Stimulated activated CD8-positive, alpha-beta memory T cell treated with anti-CD3 and anti-CD28 coated beads, Interleukin-2, amount 100 ng/mL, for 48 hours (primary cell): ENCODE results near the gene ADIRF.
"Not testable (repeated sequence)": the region's sequence is repeated elsewhere in the genome, so short reads cannot be mapped to it uniquely, and the experiment has no call there.

Experiments used
- DNase-seq, 2 donors: peaks; one replicate each; pipeline ENCODE4 v3.0.0-alpha.2; 2020; ENCODE audit warnings: low read depth in 2 of 2

ADIRF gene

GRCh38 chr10:86978457-86978856, 10.2 kb downstream of the ADIRF start:
- not testable (repeated sequence) for DNase-seq

- no peak for DNase-seq
These were observed 11.1 kb downstream of the ADIRF start for GRCh38 chr10:86979296-86979818.

GRCh38 chr10:86979977-86980448, 11.7 kb downstream of the ADIRF start:
- DNase-seq: no peak

- DNase-seq: not testable (repeated sequence)
These were observed 12.7 kb downstream of the ADIRF start for GRCh38 chr10:86981020-86981419.

GRCh38 chr10:86981716-86982115, 13.4 kb downstream of the ADIRF start:
- no peak for DNase-seq

- DNase-seq: not testable (repeated sequence)
These were observed 16.2 kb downstream of the ADIRF start for GRCh38 chr10:86984498-86984897.

GRCh38 chr10:86988520-86988919, 20.2 kb downstream of the ADIRF start:
- DNase-seq: no peak

- DNase-seq: not testable (repeated sequence)
These were observed 23.1 kb downstream of the ADIRF start for GRCh38 chr10:86991362-86991761.

GRCh38 chr10:86992456-86992855, 24.2 kb downstream of the ADIRF start:
- no peak for DNase-seq

GRCh38 chr10:86992929-86993328, 24.6 kb downstream of the ADIRF start:
- DNase-seq: no peak

- not testable (repeated sequence) for DNase-seq
These were observed 31.6 kb downstream of the ADIRF start for GRCh38 chr10:86999802-87000403.

GRCh38 chr10:87000491-87000890, 32.2 kb downstream of the ADIRF start:
- no peak for DNase-seq

- not testable (repeated sequence) for DNase-seq
These were observed 38.8 kb downstream of the ADIRF start for GRCh38 chr10:87007124-87007523.

- not testable (repeated sequence) for DNase-seq
These were observed 39.4 kb downstream of the ADIRF start for GRCh38 chr10:87007674-87008073.

GRCh38 chr10:87008303-87008702, 40.0 kb downstream of the ADIRF start:
- not testable (repeated sequence) for DNase-seq

GRCh38 chr10:87009134-87009696, 40.9 kb downstream of the ADIRF start:
- not testable (repeated sequence) for DNase-seq

GRCh38 chr10:87013528-87013927, 45.2 kb downstream of the ADIRF start:
- not testable (repeated sequence) for DNase-seq

- DNase-seq: not testable (repeated sequence)
These were observed 46.9 kb downstream of the ADIRF start for GRCh38 chr10:87014986-87015716.

GRCh38 chr10:87018127-87018526, 49.8 kb downstream of the ADIRF start:
- DNase-seq: not testable (repeated sequence)

- not testable (repeated sequence) for DNase-seq
These were observed 50.8 kb downstream of the ADIRF start for GRCh38 chr10:87019066-87019465.

- not testable (repeated sequence) for DNase-seq
These were observed 51.2 kb downstream of the ADIRF start for GRCh38 chr10:87019504-87019903.

GRCh38 chr10:87020056-87020455, 51.8 kb downstream of the ADIRF start, which contains the start of gene FAM25A:
TSS of gene FAM25A (plus strand) at chr10:87020294. CDS start at chr10:87020325, 31 bp downstream.
- DNase-seq: not testable (repeated sequence)
